ENCODE measurements around the gene EMP2.

GRCh38 chr16:10597187-10597601, 16.8 kb upstream of the EMP2 start:
- TF ChIP-seq ARNTL (CRISPR knock-in tag; IDR thresholded peaks at IDR 0.05; ENCODE audit: borderline replicate concordance, low read depth) (no peak), ZFP3 (CRISPR knock-in tag; IDR thresholded peaks at IDR 0.05) (no peak), PATZ1 (CRISPR knock-in tag; IDR thresholded peaks at IDR 0.05; ENCODE audit: borderline replicate concordance) (no peak), ZNF8 (CRISPR knock-in tag; IDR thresholded peaks at IDR 0.05) (no peak), ZNF565 (CRISPR knock-in tag; conservative IDR thresholded peaks at IDR 0.05; ENCODE audit: low read depth) (no peak), GLIS3 (CRISPR knock-in tag; IDR thresholded peaks at IDR 0.05) (no peak), ISL1 (CRISPR knock-in tag; IDR thresholded peaks at IDR 0.05) (no peak), BACH2 (CRISPR knock-in tag; IDR thresholded peaks at IDR 0.05; ENCODE audit: borderline replicate concordance) (no peak)
- TF ChIP-seq, protein P1, sequence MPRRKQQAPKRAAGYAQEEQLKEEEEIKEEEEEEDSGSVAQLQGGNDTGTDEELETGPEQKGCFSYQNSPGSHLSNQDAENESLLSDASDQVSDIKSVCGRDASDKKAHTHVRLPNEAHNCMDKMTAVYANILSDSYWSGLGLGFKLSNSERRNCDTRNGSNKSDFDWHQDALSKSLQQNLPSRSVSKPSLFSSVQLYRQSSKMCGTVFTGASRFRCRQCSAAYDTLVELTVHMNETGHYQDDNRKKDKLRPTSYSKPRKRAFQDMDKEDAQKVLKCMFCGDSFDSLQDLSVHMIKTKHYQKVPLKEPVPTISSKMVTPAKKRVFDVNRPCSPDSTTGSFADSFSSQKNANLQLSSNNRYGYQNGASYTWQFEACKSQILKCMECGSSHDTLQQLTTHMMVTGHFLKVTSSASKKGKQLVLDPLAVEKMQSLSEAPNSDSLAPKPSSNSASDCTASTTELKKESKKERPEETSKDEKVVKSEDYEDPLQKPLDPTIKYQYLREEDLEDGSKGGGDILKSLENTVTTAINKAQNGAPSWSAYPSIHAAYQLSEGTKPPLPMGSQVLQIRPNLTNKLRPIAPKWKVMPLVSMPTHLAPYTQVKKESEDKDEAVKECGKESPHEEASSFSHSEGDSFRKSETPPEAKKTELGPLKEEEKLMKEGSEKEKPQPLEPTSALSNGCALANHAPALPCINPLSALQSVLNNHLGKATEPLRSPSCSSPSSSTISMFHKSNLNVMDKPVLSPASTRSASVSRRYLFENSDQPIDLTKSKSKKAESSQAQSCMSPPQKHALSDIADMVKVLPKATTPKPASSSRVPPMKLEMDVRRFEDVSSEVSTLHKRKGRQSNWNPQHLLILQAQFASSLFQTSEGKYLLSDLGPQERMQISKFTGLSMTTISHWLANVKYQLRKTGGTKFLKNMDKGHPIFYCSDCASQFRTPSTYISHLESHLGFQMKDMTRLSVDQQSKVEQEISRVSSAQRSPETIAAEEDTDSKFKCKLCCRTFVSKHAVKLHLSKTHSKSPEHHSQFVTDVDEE (CRISPR knock-in tag; IDR thresholded peaks at IDR 0.05): no peak

Measured in SK-N-SH treated with all-trans-retinoic acid at 6 μM for 48 hours (cell line).